HG02943 (cell line): ENCODE data around the gene ECEL1.

ENCODE experiments used
- ATAC-seq: cut with Tn5 transposase; IDR thresholded peaks from one replicate; pipeline ENCODE4 v1.9.1; 2021; ENCODE audit warnings: mild to moderate bottlenecking, low read depth, moderate library complexity; ENCODE audit not compliant: unreplicated experiment

ECEL1 gene

DNA sequence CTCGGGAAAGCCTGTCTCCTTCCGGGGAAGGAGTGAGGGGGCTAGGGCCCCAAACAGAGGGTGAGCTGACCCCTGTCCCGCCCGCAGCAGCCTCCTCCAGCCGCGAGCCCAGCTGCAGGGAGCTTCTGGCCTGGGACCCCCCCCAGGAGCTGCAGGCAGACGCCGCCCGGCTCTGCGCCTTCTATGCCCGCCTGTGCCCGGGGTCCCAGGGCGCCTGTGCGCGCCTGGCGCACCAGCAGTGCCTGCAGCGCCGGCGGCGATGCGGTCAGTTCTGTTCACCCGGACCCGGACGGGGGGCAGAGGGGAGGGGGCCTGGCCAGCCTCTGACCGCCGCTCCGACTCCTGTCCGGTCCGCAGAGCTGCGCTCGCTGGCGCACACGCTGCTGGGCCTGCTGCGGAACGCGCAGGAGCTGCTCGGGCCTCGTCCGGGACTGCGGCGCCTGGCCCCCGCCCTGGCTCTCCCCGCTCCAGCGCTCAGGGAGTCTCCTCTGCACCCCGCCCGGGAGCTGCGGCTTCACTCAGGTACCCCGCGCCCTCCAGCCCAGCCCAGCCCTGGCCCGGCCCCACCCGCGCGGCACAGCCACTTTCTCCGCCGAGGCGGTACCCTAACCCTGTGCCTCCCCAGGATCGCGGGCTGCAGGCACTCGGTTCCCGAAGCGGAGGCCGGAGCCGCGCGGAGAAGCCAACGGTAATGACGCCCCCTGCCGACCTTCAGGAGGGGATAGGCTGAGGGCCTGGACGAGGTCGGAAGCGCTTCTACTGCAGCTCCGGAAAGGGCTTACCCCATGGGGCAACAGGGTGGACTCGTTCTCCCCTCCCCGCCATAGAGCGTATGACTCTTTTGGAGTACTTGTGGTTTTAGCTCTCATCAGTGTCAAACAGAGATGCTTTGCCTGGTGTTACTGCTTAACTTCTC is 36.3 kb upstream of the ECEL1 start:
- no peak for ATAC-seq

DNA sequence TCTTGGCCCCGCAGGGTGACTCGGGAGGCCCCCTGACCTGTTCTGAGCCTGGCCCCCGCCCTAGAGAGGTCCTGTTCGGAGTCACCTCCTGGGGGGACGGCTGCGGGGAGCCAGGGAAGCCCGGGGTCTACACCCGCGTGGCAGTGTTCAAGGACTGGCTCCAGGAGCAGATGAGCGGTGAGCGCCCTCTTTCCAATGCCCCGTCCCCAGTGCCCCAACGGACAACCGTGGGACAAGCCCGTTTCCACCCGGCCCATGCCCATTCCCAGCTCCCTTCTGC is 35.7 kb upstream of the ECEL1 start:
- no peak for ATAC-seq

DNA sequence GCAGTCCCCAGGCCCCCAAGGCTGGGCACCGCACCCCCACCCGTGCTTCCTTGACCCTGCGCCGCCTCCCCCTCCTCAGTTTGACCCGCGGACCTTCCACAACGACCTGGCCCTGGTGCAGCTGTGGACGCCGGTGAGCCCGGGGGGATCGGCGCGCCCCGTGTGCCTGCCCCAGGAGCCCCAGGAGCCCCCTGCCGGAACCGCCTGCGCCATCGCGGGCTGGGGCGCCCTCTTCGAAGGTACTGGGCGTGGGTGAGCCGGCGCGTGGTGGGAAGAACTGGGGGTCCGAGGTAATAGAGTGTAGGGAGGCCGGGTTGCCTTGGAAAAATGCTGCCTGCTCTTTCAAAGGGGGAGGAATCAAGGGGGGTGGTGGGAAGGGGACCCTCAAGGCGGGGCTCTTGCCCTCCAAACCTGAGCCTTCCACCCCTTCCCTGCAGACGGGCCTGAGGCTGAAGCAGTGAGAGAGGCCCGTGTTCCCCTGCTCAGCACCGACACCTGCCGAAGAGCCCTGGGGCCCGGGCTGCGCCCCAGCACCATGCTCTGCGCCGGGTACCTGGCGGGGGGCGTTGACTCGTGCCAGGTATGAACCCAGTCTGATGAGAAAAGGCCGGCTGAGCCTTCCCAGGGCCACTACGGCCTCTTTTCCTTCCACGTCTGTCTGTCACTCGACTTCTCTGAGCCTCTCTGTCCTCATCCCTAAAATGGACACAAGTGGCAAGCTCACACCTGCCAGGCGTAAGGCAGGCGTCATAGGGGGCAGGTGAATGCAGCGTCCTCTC is 35.2 kb upstream of the ECEL1 start:
- ATAC-seq = no peak

DNA sequence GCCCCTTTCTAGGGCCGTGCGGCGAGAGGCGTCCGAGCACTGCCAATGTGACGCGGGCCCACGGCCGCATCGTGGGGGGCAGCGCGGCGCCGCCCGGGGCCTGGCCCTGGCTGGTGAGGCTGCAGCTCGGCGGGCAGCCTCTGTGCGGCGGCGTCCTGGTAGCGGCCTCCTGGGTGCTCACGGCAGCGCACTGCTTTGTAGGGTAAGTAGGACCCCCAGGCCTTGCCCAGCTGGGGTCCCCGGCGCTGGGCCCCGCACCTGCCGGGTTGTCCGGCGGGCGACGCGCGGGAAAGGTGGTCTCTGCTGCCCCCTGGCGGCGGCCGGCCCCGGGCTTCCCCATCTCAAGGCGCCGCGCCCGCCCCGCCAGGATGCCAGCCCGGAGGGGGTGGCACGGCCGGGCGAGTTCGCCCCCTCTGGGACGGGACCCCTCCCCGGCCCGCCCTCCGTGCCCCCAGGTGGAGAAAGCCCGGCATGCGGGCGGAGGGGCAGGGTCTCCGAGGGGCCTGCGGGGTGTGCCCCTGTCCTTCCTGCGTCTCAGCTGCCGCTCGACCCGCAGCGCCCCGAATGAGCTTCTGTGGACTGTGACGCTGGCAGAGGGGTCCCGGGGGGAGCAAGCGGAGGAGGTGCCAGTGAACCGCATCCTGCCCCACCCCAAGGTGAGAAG is 34.5 kb upstream of the ECEL1 start:
- ATAC-seq = no peak

DNA sequence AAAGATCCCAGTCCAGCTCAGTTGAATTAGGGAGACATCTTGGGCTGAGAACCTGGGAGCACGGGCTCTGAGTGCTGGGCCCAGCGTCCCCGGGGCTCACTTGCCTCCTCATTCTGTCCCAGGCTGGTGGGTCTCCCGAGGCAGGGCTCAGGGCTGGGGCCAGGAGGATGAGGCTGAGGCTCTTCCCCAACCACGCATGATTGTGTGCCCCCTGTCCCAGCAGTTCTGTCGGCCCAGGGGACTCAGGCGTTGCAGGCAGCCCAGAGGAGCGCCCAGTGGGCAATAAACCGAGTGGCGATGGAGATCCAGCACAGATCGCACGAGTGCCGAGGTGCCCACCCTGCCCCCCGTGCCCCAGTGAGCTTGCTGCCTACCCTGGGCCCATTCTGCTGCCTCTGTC is 33.5 kb upstream of the ECEL1 start:
- no peak for ATAC-seq

DNA sequence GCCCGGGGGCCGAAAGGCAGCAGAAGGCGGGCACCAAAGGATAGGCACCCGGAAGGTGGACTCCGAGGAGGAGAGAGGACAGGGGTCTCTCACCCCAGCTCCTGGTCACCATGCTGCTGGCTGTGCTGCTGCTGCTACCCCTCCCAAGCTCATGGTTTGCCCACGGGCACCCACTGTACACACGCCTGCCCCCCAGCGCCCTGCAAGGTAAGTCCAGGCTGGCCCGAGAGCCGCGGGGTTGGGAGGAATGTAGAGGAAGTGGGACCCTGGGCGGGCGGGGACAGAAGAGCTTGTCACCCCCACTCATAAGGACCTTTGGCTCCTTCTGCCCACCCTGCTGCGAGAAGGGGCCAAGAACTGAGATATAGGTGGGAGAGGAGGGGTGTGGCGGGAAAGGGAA is 32.9 kb upstream of the ECEL1 start:
- ATAC-seq = no peak

DNA sequence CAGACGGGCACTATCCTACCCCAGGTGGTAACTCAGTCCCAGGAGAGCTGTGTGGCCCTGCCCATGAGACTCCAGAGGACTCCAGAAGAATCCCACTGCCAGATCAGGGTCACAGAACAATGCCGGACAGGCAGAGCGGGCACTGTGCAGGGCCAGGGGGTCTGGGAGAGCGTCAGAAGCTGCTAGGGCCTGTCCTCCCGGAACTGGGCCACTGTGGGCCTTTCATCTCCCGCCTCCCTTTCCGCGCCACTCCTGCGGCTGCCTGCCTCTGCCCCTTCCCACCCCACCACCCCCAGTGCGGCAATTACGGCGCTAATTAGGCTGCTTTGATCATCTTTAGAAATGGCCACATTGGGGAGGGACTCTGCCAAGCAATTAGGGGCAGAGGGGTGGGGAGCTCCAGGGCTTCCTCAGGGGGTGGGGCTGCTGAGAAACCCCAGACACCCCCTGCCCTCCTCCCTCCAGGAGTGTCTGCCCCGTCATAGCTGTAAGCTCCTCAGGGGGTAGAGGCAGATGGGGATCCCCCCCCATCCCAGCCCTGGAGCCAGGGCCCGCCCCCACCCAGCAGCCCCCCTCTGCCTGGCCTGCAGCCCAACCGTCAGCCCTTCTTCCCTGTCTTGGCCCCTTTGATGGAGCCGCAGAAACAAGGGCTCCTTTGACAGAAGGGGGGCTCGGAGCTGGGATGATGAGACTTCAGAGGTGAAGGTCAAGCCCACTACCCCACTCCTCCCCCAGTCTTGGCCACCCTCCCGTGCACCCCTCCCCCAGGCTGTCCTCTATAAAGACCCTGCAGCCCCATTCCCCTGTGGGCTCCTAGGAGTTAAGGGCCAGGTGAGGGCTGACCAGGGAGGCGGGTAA is 32.2 kb upstream of the ECEL1 start, which contains the start of gene PRSS56:
TSS of gene PRSS56 (plus strand) at position 808 of the 858 bp plus-strand sequence. CDS start 211 bp downstream, outside the sequence.
- ATAC-seq = no peak

DNA sequence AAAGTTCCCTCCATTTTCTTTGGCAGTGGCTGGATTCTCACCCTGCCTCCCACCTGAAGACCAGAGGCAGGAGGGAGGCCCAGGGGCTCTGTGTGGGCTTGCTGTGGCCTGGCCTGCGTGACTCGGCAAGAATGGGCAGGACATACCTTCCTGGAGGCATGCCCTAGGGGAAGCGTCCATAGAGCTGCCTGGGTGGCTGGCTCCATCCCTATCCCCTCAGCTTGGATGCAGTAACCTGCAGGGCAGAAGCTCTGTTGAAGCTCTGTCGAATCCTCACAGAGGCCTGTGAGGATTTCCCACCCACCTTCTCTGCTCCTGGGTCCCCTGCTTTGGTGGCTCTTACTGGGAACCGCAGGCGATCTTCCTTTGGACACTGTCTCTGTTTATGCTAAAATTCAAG is 31.2 kb upstream of the ECEL1 start:
- no peak for ATAC-seq

DNA sequence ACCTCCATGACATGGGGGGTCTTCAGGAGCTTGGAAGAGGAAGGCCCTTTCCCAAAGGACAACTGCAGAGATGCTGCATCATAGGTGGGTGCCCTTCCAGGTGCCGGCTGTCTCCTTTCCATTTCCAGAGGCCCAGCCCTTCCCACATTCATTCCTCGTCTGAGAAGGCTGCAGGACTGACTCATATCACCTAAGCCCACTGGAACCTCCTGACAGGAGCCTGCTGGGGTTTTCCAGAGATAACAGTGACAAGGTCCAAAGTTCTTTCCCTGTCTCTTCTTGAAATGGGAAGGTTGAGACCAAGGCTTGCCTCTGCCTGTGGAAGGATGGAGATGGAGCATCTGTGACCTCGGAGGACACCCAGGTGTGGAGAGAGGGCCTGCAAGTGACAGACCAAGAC is 28.9 kb upstream of the ECEL1 start:
- no peak for ATAC-seq

DNA sequence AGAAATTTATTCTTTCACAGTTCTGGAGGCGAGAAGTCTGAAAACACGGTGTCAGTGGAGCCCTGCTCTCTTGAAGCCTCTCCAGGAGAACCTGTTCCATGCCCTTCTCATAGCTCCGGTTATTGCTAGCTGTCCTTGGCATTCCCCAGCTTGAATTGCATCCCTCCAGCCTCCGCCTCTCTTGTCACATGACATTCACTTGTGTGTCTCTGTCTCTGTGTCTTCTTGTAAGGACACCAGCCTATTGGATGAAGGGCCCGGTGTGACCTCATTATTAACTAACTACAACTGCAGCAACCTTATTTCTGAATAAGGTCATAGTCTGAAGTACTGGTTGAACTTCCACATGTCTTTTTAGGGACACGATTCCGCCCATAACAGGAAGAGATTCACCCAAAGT is 28.0 kb upstream of the ECEL1 start:
- ATAC-seq = no peak

DNA sequence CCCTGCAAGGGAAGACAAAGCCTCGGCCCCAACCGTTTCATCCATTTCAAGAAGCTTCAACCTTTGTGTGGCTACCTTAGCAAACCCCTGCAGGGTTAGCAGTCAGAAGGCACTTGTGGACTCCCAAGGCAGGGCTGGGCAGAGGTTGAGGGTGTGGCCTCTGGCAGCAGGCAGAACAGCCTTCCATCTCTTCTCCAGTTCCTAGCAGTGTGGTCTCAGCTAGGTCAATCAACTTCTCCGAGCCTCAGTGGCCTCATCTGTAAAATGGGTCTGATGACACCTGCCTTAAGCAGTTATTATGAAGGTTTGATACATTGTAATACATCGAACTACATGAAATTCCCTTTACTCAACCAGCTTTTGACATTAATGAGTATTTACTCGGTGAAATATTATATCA is 25.7 kb upstream of the ECEL1 start:
- ATAC-seq = no peak

DNA sequence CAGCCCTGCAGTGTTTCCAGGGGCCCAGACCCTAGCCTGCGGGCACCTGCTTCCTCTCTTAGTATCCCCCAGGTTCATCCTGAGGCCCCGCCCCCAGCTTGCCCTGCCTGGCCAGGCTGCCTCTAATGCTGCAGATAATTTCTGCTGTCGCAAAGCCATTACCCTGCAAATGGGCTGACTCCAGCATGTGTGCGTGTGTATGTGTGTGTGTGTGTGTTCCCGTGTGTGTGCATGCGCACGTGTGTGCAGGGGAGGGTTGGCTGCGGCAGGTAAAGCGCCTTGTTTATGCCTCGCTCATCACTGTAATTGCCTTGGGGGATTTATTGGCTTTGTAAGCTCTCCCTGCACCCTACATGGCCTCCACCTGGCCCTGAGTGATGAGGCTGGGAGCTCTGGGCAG is 25.0 kb upstream of the ECEL1 start:
- ATAC-seq = no peak

DNA sequence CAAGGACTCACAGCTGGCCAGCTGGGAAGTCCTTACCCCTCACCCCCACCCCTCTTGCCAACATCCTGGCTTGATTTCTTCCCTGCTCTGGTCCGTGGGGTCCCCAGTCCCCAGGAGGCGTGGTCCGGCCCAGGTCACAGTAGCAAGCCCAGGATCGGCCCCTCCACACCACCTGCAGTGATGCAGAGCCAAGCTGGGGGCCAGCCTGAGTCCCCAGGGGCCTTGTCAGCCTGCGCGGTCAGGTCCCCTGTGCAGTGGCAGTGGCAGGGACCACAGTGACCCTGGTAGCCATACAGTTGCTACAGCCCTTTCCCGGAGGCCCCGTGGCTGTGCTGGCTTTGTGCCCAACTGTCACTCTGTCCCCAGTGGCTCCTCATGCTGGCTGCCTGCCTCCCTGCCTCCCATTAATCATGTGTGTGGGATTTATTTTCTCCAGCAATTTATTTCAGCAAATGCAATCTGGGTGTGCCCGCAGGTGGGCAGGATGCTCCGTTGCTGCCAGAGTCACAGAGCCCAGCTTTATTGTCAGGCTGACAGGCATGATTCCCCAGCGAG is 23.8 kb upstream of the ECEL1 start:
- no peak for ATAC-seq

DNA sequence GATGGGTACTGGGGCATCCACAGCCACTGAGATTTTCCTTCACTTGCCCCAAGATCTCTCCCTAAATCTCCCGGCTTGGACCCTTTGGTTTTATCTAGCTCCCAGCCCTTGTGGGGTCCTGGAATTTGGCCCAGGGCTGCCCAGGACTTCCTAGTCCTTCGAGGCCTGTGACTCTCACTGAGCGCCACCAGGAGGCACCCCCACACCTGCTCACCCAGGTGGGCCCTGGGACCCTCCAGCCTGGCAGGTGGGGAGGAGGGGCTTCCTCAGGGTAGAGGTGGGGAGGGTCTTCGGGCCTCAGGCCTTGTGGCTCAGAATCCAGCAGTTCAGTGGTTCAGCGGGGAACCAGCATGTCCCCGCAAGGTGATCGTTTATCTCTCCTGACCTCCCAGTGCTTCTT is 20.6 kb upstream of the ECEL1 start:
- ATAC-seq = no peak

DNA sequence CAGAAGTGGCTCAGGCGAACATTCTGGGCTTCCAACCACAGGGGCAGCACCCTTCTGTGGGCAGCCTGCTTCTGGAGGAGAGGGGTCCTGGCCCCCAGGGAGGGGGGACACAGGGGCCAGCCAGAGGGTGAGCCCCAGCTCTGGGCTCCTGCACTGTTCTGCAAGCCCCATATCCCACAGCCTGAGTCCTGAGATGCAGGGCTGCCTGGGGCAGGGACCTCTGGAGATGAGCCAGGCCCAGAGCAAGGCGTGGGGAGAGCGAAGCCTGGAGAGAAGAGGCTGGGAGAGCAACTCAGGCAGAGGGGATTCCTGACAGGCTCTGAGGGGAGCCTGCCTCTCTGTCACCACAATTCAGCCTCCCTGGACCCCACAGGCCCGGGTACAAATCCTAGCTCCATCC is 19.1 kb upstream of the ECEL1 start:
- ATAC-seq = no peak

DNA sequence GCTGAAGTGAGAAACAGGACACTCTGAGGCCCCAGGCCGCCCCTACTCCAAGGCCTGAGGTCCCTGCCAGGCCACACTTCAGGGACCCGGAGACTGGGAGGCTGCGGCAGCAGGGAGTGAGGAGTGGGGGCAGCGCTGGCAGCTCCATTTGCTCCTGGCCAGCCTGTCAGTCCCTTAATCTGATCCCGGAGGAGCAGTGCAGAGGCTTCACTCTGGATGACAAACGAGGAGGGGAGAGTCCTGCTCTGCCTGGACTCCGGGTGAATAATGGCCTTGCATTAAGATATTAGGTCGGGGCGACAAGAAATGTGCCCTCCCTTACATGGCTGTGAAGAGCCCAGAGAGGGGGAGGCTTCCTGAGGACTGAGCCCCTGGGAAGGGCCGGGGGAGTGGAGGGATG is 18.2 kb upstream of the ECEL1 start:
- ATAC-seq = no peak

DNA sequence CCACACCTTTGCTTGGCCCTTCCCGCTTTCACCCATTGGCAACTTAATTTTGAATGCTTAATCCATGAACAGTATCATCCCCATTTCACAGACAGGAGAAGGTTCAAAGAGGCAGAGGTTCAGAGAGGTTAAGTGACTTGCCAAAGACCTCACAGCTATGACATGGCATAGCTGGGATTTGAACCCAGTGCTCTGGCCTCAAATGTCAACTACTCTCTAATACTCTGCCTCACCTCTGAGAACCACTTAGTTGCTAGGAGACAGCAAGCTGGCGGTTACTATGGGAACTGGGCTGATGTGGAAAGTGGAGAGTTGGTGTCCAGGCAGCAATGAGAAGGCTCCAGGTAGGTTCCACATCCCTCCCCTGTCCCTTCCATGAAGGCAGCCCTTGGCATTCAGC is 16.8 kb upstream of the ECEL1 start:
- ATAC-seq = no peak

DNA sequence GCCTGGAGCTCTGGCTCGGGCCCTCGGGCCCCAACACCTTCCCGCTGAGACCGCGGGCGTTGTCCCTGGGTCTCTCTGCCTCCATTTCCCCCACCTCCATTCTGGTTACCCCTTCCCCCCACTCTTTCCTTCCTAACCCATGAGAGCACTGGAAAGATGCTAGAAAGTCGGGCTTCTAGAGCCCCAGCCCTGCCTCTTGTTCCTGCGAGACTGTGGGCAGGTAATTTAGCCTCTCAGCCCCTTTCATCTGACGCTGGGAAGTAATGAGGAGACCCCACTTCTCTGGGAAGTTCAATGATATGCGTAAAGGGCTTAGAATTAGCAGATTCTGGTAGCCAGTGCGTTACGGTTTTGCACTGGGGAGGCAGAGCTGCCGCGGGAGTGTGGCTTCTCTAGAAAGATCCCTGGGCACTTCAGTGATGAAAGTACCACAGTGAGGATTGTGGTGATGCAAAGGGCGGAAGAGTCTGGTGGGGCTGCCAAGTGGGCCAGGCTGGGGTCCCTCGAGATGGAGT is 16.2 kb upstream of the ECEL1 start:
- no peak for ATAC-seq

DNA sequence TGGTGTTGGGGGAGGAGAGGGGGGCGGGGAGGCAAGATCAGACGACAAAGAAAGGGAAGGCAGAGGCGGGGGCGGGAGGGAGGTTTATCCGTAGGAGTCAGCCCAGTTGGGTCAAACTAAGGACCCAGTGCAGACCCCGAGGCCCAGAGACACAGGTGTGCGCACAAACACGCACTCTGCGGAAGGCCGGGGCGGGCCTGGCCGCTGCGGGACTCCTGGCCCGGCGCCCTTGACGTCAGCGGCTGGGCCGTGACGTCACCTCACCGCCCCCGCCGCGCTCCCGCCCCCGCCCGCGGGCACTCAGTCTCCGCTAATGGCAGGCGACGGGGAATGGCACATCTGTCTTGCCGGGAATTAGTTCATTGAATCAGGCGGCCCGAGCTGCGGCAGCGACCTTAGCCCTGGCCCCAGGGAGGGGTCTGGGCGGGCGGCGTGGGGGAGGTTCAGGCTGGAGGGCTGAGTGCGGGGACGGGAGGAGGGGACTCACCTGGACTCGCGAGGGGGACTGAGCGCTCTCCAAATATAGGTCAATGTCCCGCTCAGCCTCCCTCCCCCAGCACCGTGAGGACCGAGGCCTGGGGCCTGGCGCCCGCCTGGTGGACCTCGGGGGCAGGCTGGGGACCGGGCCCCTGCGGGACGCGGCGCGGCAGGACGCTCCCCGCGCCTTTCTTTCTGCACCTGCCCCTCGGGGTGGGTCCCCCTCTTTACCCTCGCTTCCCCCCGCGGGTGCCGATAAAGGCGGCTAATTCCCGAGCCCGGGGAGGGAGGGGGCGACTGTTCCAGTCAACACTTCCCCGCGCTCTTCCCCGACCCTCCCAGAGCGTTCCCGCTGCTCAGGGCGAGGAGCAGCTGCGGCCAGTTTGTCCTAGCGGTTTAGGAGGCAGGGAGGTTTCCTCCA is 15.5 kb upstream of the ECEL1 start:
- no peak for ATAC-seq
